CD8-positive, alpha-beta memory T cell (primary cell): ENCODE measurements around the gene SLC1A2. TPM values are rescaled to one million over a fixed set of nuclear protein-coding genes. Genes with fewer than 3 reads are reported as not detected.
A peak's percentile ranks its signal among the peaks of the same experiment; 100 is the strongest.

ENCODE experiments used
- CTCF ChIA-PET: fragments of 350-600 bp; sonication (Branson Sonifier 250); formaldehyde crosslinking; loops from one replicate; lab custom pipeline; 2021; ENCODE audit warnings: antibody characterized with exemption; lab: Charles Lee
- POLR2A ChIA-PET: fragments of 350-600 bp; sonication (Branson Sonifier 250); formaldehyde crosslinking; loops from one replicate; lab custom pipeline; 2021; ENCODE audit warnings: antibody characterized with exemption; lab: Charles Lee
- DNase-seq, 5 donors: peaks; one replicate each; pipeline versions ENCODE4 v3.0.0 to v3.0.0-alpha.2; 2020 to 2022; ENCODE audit warnings: mixed read lengths in 1 of 5
- H3K27ac ChIP-seq: one replicate; pipeline ENCODE4 v1.7.0; 2013; ENCODE audit warnings: low read depth, mild to moderate bottlenecking, low read length, moderate library complexity
- H3K27me3 ChIP-seq: 2 replicates; pipeline ENCODE4 v1.7.0; 2013; ENCODE audit warnings: low read length, mild to moderate bottlenecking; ENCODE audit not compliant: insufficient read depth, poor library complexity, severe bottlenecking
- H3K36me3 ChIP-seq: 2 replicates; pipeline ENCODE4 v1.7.0; 2013; ENCODE audit warnings: mild to moderate bottlenecking, low read length, moderate library complexity; ENCODE audit not compliant: insufficient read depth
- H3K4me1 ChIP-seq: 2 replicates; pipeline ENCODE4 v1.7.0; 2013; ENCODE audit warnings: mild to moderate bottlenecking, low read length, moderate library complexity; ENCODE audit not compliant: insufficient read depth
- H3K4me3 ChIP-seq: 2 replicates; pipeline ENCODE4 v1.7.0; 2013; ENCODE audit warnings: mild to moderate bottlenecking, low read length
- H3K9me3 ChIP-seq: 2 replicates; pipeline ENCODE4 v1.7.0; 2013; ENCODE audit warnings: mild to moderate bottlenecking, low read length
- H3K27ac Mint-ChIP-seq, 8 donors: one replicate each; pipeline ENCODE4 v1.8.0; 2020 to 2021; ENCODE audit warnings: mixed read lengths in 8 of 8, mild to moderate bottlenecking in 6 of 8, inconsistent platforms in 3 of 8, moderate library complexity in 3 of 8
- H3K27me3 Mint-ChIP-seq, 2 donors: one replicate each; pipeline ENCODE4 v1.8.0; 2020 to 2021; ENCODE audit warnings: mixed read lengths in 2 of 2, mild to moderate bottlenecking in 1 of 2, moderate library complexity in 1 of 2
- H3K36me3 Mint-ChIP-seq, 3 donors: one replicate each; pipeline ENCODE4 v1.8.0; 2020 to 2021; ENCODE audit warnings: mixed read lengths in 3 of 3, inconsistent platforms in 1 of 3, mild to moderate bottlenecking in 1 of 3
- H3K4me1 Mint-ChIP-seq, 3 donors: one replicate each; pipeline ENCODE4 v1.8.0; 2020 to 2021; ENCODE audit warnings: mixed read lengths in 3 of 3, inconsistent platforms in 1 of 3, mild to moderate bottlenecking in 1 of 3
- H3K4me3 Mint-ChIP-seq, 7 donors: one replicate each; pipeline ENCODE4 v1.8.0; 2020 to 2021; ENCODE audit warnings: mixed read lengths in 7 of 7, mild to moderate bottlenecking in 6 of 7, moderate library complexity in 4 of 7, inconsistent platforms in 2 of 7
- H3K9me3 Mint-ChIP-seq, 5 donors: one replicate each; pipeline ENCODE4 v1.8.0; 2020 to 2022; ENCODE audit warnings: mixed read lengths in 5 of 5, mild to moderate bottlenecking in 3 of 5, moderate library complexity in 2 of 5, inconsistent platforms in 1 of 5
- polyA plus RNA-seq: library from polyadenylated mRNA; unstranded; fragments of 300-500 nt; fragmentation: Illumina TruSeq; gene quantifications from one replicate; pipeline ENCODE4 v1.2.3, GENCODE V29; 2021
- total RNA-seq, 2 experiments: library from RNA; stranded (reverse); gene quantifications; one replicate each; pipeline ENCODE4 v1.2.3, GENCODE V29; 2021

Gene SLC1A2
- total and polyA plus RNA-seq, 3 experiments from 2014 or later = 0.03 TPM; not detected in 2

DNA sequence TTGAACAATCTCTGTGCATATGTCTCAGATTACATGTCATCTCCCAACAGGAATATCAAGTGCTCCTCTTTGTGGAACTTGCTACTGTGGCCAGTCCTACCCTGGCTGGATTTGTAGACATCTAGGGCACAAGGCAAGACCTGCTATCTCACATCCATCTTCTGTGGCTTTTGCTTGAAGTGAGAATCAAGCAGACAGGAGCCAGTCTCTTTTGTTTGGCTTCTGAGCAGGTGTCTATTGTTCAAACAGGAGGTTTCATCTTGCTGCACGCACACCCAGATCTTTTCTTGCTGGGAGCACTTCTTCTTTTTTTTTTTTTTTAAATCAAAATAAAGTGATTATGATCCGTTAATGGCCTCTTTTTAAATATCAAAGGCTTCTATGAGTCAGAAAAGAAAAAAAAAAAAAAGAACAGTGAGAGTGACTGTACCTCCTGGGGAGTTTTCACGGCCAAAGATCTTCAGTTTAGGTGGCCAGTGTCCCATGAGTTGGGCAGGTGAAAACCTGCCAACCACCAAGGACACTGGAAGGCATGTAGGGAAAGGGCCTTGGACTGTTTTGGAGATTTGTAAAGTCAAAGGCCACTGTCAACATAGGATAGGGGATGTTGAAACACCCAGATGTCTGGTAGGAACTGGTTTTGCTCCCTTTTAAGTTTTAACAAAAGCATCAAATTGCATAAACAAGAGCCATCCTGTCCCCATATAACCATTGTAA, 202.2 kb downstream of the SLC1A2 start:
- Mint-ChIP-seq H3K27ac (peak overlapping the region; percentile 83 to 98 (median 96)), H3K9me3 (no peaks in the 10 kb centered on the region), H3K4me3 (peak overlapping the region in 5 of 7 donors; percentile 42 to 82 (median 51)), H3K4me1 (peaks cover 54 to 74% (median 70%) of the 10 kb centered on the region in 3 donors), H3K27me3 (no peaks in the 10 kb centered on the region), H3K36me3 (peaks cover 25 to 92% (median 41%) of the 10 kb centered on the region in 3 donors)
- ChIA-PET CTCF (no interaction called here), POLR2A (no interaction called here)
- peaks cover 47% of the 10 kb centered on the region for H3K4me1 ChIP-seq
- no peak overlapping the region for H3K27ac ChIP-seq
- peaks cover 57% of the 10 kb centered on the region for H3K36me3 ChIP-seq
- peak overlapping the region; percentile 6 for H3K4me3 ChIP-seq
- DNase-seq = peak in 3 of 5 donors; percentile 39 to 69 (median 66)
- H3K9me3 ChIP-seq = no peaks in the 10 kb centered on the region
- no peaks in the 10 kb centered on the region for H3K27me3 ChIP-seq

DNA sequence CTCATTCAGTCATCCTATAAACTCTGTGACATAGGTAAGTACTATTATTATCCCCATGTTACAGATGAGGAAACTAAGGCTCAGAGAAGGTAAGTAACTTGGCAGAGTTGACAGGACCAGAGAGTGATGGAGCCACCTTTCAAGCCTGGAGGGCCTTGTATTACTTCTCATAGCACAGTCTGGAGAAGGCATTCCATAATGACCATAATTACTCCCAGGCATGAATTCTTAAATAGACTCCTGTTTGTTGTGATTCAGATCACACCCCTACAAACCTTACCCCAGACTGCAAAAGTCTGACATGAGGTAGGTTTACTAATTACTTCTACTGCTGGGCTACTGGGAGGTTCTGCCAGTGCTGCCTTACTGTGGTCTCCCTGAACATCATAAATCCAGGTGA, 203.4 kb downstream of the SLC1A2 start:
- H3K9me3 ChIP-seq = no peaks in the 10 kb centered on the region
- no peak overlapping the region for H3K4me3 ChIP-seq
- H3K4me1 ChIP-seq = peaks cover 52% of the 10 kb centered on the region
- Mint-ChIP-seq H3K27ac (peak overlapping the region; percentile 83 to 98 (median 96)), H3K4me3 (peak overlapping the region in 2 of 7 donors; percentile 32 to 51), H3K36me3 (peaks cover 29 to 92% (median 37%) of the 10 kb centered on the region in 3 donors), H3K9me3 (no peaks in the 10 kb centered on the region), H3K4me1 (peaks cover 63 to 81% (median 75%) of the 10 kb centered on the region in 3 donors), H3K27me3 (no peaks in the 10 kb centered on the region)
- peaks cover 50% of the 10 kb centered on the region for H3K36me3 ChIP-seq
- ChIA-PET POLR2A (no interaction called here), CTCF (no interaction called here)
- no peak for DNase-seq
- H3K27ac ChIP-seq = no peak overlapping the region
- no peaks in the 10 kb centered on the region for H3K27me3 ChIP-seq

- POLR2A ChIA-PET = no interaction called here
- H3K4me1 Mint-ChIP-seq = peaks cover 65 to 92% (median 80%) of the 10 kb centered on the region in 3 donors
- Histone ChIP-seq H3K4me3 (no peak overlapping the region), H3K27ac (no peak overlapping the region), H3K36me3 (peaks cover 45% of the 10 kb centered on the region), H3K27me3 (no peaks in the 10 kb centered on the region), H3K4me1 (peaks cover 52% of the 10 kb centered on the region), H3K9me3 (peaks cover 2% of the 10 kb centered on the region)
- peaks cover 35 to 95% (median 44%) of the 10 kb centered on the region in 3 donors for H3K36me3 Mint-ChIP-seq
- H3K9me3 Mint-ChIP-seq = peaks cover 0 to 8% (median 2%) of the 10 kb centered on the region in 5 donors
- no peak for DNase-seq
- no peaks in the 10 kb centered on the region for H3K27me3 Mint-ChIP-seq
- CTCF ChIA-PET = no interaction called here
- peak overlapping the region in 2 of 7 donors; percentile 11 to 44 for H3K4me3 Mint-ChIP-seq
- H3K27ac Mint-ChIP-seq = peak overlapping the region; percentile 58 to 97 (median 78)
Observed at GRCh38 chr11:35214792-35215193, 204.6 kb downstream of the SLC1A2 start.

- POLR2A ChIA-PET = no interaction called here
- H3K27me3 ChIP-seq = no peaks in the 10 kb centered on the region
- H3K4me1 ChIP-seq = peaks cover 52% of the 10 kb centered on the region
- Mint-ChIP-seq H3K4me3 (peak overlapping the region in 2 of 7 donors; percentile 18 to 44), H3K27ac (peak overlapping the region; percentile 58 to 97 (median 80)), H3K9me3 (peaks cover 0 to 9% (median 2%) of the 10 kb centered on the region in 5 donors), H3K36me3 (peaks cover 36 to 95% (median 44%) of the 10 kb centered on the region in 3 donors), H3K4me1 (peaks cover 63 to 87% (median 80%) of the 10 kb centered on the region in 3 donors), H3K27me3 (no peaks in the 10 kb centered on the region)
- CTCF ChIA-PET = no interaction called here
- peaks cover 43% of the 10 kb centered on the region for H3K36me3 ChIP-seq
- H3K27ac ChIP-seq = no peak overlapping the region
- DNase-seq = no peak
- H3K9me3 ChIP-seq = peaks cover 4% of the 10 kb centered on the region
- H3K4me3 ChIP-seq = no peak overlapping the region
Observed at GRCh38 chr11:35214226-35214770, 205.1 kb downstream of the SLC1A2 start.

DNA sequence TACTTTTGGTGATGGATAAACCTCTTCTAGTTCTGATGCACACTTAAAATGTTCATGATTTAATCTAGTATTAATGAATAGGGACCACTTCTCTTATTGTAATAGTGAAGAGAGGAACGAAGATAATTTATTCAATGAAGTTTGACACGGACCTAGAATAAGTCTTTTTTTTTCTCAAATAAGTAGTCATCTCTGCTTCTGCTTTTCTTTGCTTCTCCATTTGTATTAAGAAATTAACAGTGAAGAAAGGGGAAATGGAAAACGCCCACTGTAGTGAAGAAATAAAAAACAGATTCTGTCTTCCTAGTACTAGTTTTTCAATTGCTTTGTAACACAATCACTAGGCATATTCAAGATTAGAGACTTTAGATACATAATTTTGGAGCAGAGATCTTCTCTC, 207.4 kb downstream of the SLC1A2 start:
- Histone ChIP-seq H3K36me3 (peaks cover 52% of the 10 kb centered on the region), H3K27ac (no peak overlapping the region), H3K4me3 (no peak overlapping the region), H3K4me1 (peaks cover 45% of the 10 kb centered on the region), H3K27me3 (no peaks in the 10 kb centered on the region), H3K9me3 (peaks cover 4% of the 10 kb centered on the region)
- H3K27ac Mint-ChIP-seq = peak overlapping the region in 6 of 8 donors; percentile 5 to 81 (median 56)
- peaks cover 49 to 97% (median 56%) of the 10 kb centered on the region in 3 donors for H3K36me3 Mint-ChIP-seq
- H3K9me3 Mint-ChIP-seq = peaks cover 0 to 10% (median 2%) of the 10 kb centered on the region in 5 donors
- no peak overlapping the region for H3K4me3 Mint-ChIP-seq
- POLR2A ChIA-PET = no interaction called here
- DNase-seq = no peak
- no peaks in the 10 kb centered on the region for H3K27me3 Mint-ChIP-seq
- CTCF ChIA-PET = no interaction called here
- peaks cover 60 to 91% (median 77%) of the 10 kb centered on the region in 3 donors for H3K4me1 Mint-ChIP-seq

GRCh38 chr11:35210876-35211546, 208.3 kb downstream of the SLC1A2 start:
- Mint-ChIP-seq H3K27me3 (no peaks in the 10 kb centered on the region), H3K27ac (peak overlapping the region in 4 of 8 donors; percentile 13 to 91 (median 72)), H3K9me3 (peaks cover 2 to 10% (median 3%) of the 10 kb centered on the region in 5 donors), H3K4me1 (peaks cover 52 to 84% (median 73%) of the 10 kb centered on the region in 3 donors), H3K4me3 (no peak overlapping the region), H3K36me3 (peaks cover 45 to 97% (median 57%) of the 10 kb centered on the region in 3 donors)
- CTCF ChIA-PET = interaction anchor here (1.0 kb wide), 1 partner anchor 95 kb away, joined by 4 read pairs; no protein-coding TSS in a partner anchor
- no peak for DNase-seq
- no peak overlapping the region for H3K4me3 ChIP-seq
- POLR2A ChIA-PET = no interaction called here
- H3K9me3 ChIP-seq = peaks cover 4% of the 10 kb centered on the region
- no peak overlapping the region for H3K27ac ChIP-seq
- H3K27me3 ChIP-seq = no peaks in the 10 kb centered on the region
- peaks cover 35% of the 10 kb centered on the region for H3K4me1 ChIP-seq
- H3K36me3 ChIP-seq = peaks cover 46% of the 10 kb centered on the region

- peaks cover 14% of the 10 kb centered on the region for H3K4me1 ChIP-seq
- POLR2A ChIA-PET = no interaction called here
Observed at GRCh38 chr11:35208795-35209194, 210.6 kb downstream of the SLC1A2 start.

More at GRCh38 chr11:35208795-35209194, 210.6 kb downstream of the SLC1A2 start:
- Mint-ChIP-seq H3K9me3 (peaks cover 2 to 10% (median 3%) of the 10 kb centered on the region in 5 donors), H3K27ac (peak overlapping the region in 6 of 8 donors; percentile 10 to 81 (median 66)), H3K27me3 (no peaks in the 10 kb centered on the region), H3K4me3 (no peak overlapping the region), H3K36me3 (peaks cover 50 to 98% (median 76%) of the 10 kb centered on the region in 3 donors), H3K4me1 (peaks cover 41 to 82% (median 72%) of the 10 kb centered on the region in 3 donors)
- no peak for DNase-seq
- CTCF ChIA-PET = no interaction called here
- Histone ChIP-seq H3K9me3 (peaks cover 4% of the 10 kb centered on the region), H3K36me3 (peaks cover 49% of the 10 kb centered on the region), H3K27me3 (no peaks in the 10 kb centered on the region), H3K27ac (no peak overlapping the region), H3K4me3 (no peak overlapping the region)
